B cell (primary cell): ENCODE data around the gene SNX10. TPM values are rescaled to one million over a fixed set of nuclear protein-coding genes. Genes with fewer than 3 reads are reported as not detected.

Experiments used
- ATAC-seq: fragments of 200-7000 bp; cut with Tn5 transposase; one replicate; pipeline ENCODE4 v1.10.0; 2021; ENCODE audit warnings: low read depth, mild to moderate bottlenecking, moderate number of reproducible peaks, moderate library complexity
- CTCF ChIA-PET: fragments of 350-600 bp; sonication (Branson Sonifier 250); formaldehyde crosslinking; loops from one replicate; lab custom pipeline; 2021; ENCODE audit warnings: antibody characterized with exemption, inconsistent platforms; lab: Charles Lee
- POLR2A ChIA-PET: fragments of 350-600 bp; sonication (Branson Sonifier 250); formaldehyde crosslinking; loops from one replicate; lab custom pipeline; 2021; ENCODE audit warnings: antibody characterized with exemption; lab: Charles Lee
- DNase-seq: peaks from one replicate; pipeline ENCODE4 v3.0.0; 2013
- H2AFZ ChIP-seq: 2 replicates; pipeline ENCODE4 v1.6.1; 2012; ENCODE audit warnings: mild to moderate bottlenecking, low read depth, low read length; ENCODE audit not compliant: insufficient read depth, poor library complexity, severe bottlenecking
- H3K27ac ChIP-seq, 2 donors: 1 replicate in 1 of 2; 2 replicates in 1 of 2; pipeline ENCODE4 v1.5.1; 2012 to 2013; ENCODE audit warnings: low read length in 2 of 2, mild to moderate bottlenecking in 2 of 2, moderate library complexity in 1 of 2
- H3K27me3 ChIP-seq, 4 experiments: fragments of 200-600 bp in 1 of 4; sonication (generic) in 1 of 4; replicated peaks in 1 of 4; 1 replicate in 2 of 4; 2 replicates in 2 of 4; pipeline versions ENCODE4 v1.6.1 to v1.7.0; 2013 to 2016; ENCODE audit warnings: low read length in 3 of 4, mild to moderate bottlenecking in 2 of 4, mixed read lengths in 1 of 4, moderate library complexity in 1 of 4; ENCODE audit not compliant: insufficient read depth in 4 of 4, control insufficient read depth in 3 of 4; ENCODE audit errors: control extremely low read depth in 1 of 4
- H3K36me3 ChIP-seq, 2 experiments: replicated peaks in 1 of 2; 1 replicate in 1 of 2; 2 replicates in 1 of 2; pipeline versions ENCODE4 v1.6.1 to v1.7.1; 2013; ENCODE audit warnings: low read length in 1 of 2; ENCODE audit not compliant: insufficient read depth in 2 of 2, control insufficient read depth in 1 of 2; ENCODE audit errors: control extremely low read depth in 1 of 2, extremely low read depth in 1 of 2
- H3K4me1 ChIP-seq, 2 donors: fragments of 200-600 bp in 1 of 2; sonication (generic) in 1 of 2; 1 replicate in 1 of 2; 2 replicates in 1 of 2; pipeline versions ENCODE4 v1.5.1 to v1.6.1; 2013 to 2017; ENCODE audit warnings: low read length in 2 of 2; ENCODE audit not compliant: control insufficient read depth in 2 of 2, insufficient read depth in 2 of 2
- H3K4me2 ChIP-seq: replicated peaks from 2 replicates; pipeline ENCODE3; 2012; ENCODE audit warnings: mild to moderate bottlenecking, low read depth, low read length; ENCODE audit not compliant: poor library complexity, severe bottlenecking
- H3K4me3 ChIP-seq, 5 experiments: fragments of 200-600 bp in 1 of 5; sonication (generic) in 1 of 5; 1 replicate in 3 of 5; 2 replicates in 2 of 5; pipeline versions ENCODE4 v1.5.1 to v1.7.0; 2011 to 2016; ENCODE audit warnings: low read length in 4 of 5, mild to moderate bottlenecking in 4 of 5, low read depth in 2 of 5, control low read depth in 1 of 5, moderate library complexity in 1 of 5; ENCODE audit not compliant: insufficient read depth in 1 of 5; ENCODE audit errors: control extremely low read depth in 1 of 5, extremely low read depth in 1 of 5
- H3K79me2 ChIP-seq: fragments of 200-600 bp; sonication (generic); one replicate; pipeline ENCODE4 v1.6.0; 2016; ENCODE audit warnings: low read length; ENCODE audit not compliant: control insufficient read depth, insufficient read depth
- H3K9ac ChIP-seq: fragments of 200-600 bp; sonication (generic); 2 replicates; pipeline ENCODE4 v1.6.1; 2017; ENCODE audit warnings: mild to moderate bottlenecking, low read length, moderate library complexity
- H3K9me3 ChIP-seq, 3 donors: one replicate each; pipeline versions ENCODE4 v1.6.1 to v1.7.1; 2013; ENCODE audit warnings: low read length in 2 of 3; ENCODE audit not compliant: control insufficient read depth in 2 of 3, insufficient read depth in 1 of 3; ENCODE audit errors: control extremely low read depth in 1 of 3
- H4K20me1 ChIP-seq: 2 replicates; pipeline ENCODE4 v1.6.0; 2012; ENCODE audit warnings: mild to moderate bottlenecking, low read length; ENCODE audit not compliant: insufficient read depth, control insufficient read depth, poor library complexity, severe bottlenecking
- H3K27ac Mint-ChIP-seq: one replicate; pipeline ENCODE4 v1.8.0; 2021; ENCODE audit warnings: mixed read lengths
- H3K27me3 Mint-ChIP-seq: one replicate; pipeline ENCODE4 v1.8.0; 2021; ENCODE audit warnings: mixed read lengths
- H3K4me1 Mint-ChIP-seq: one replicate; pipeline ENCODE4 v1.8.0; 2021; ENCODE audit warnings: mixed read lengths
- H3K4me3 Mint-ChIP-seq: one replicate; pipeline ENCODE4 v1.8.0; 2021; ENCODE audit warnings: mixed read lengths
- H3K9me3 Mint-ChIP-seq: one replicate; pipeline ENCODE4 v1.8.0; 2022; ENCODE audit warnings: mixed read lengths; ENCODE audit not compliant: insufficient read depth
- EZH2 ChIP-seq: IDR thresholded peaks from 2 replicates; pipeline ENCODE4 v1.6.1; 2012; ENCODE audit warnings: borderline replicate concordance, low read depth, mild to moderate bottlenecking, moderate library complexity, low read length; ENCODE audit not compliant: insufficient read depth, poor library complexity, severe bottlenecking
- WGBS: methylation state at CpG from one replicate; pipeline ENCODE4 v1.1.5; 2013; ENCODE audit warnings: missing lambda C conversion rate; ENCODE audit not compliant: insufficient coverage; 5-methylcytosine and 5-hydroxymethylcytosine counted together
- intact Hi-C: fragments of 100-400 bp; cut with micrococcal nuclease; formaldehyde crosslinking; loops from one replicate; pipeline ENCODE4 v1.10.0; 2022
- polyA plus RNA-seq: library from polyadenylated mRNA; depleted of rRNA; stranded (reverse); fragments of >200 nt; gene quantifications from 2 replicates; pipeline ENCODE4 v1.2.3, GENCODE V29; 2012
- total RNA-seq, 2 donors: library from RNA; stranded (reverse); fragments of 120-200 nt in 1 of 2; gene quantifications; 1 replicate in 1 of 2; 2 replicates in 1 of 2; pipeline versions ENCODE4 v1.2.3 to v1.2.4, GENCODE V29; 2013 to 2022
- TF ChIP-seq, protein P1 (sequence below): fragments of 200-600 bp; IDR thresholded peaks from one replicate; pipeline ENCODE4 v1.8.0; 2022; ENCODE audit warnings: antibody characterized with exemption, mild to moderate bottlenecking

The SNX10 gene
- total and polyA plus RNA-seq, 2 donors (not counting 1 experiment from before 2014, with no cell fraction given) = 26.5 to 29.2 TPM

DNA sequence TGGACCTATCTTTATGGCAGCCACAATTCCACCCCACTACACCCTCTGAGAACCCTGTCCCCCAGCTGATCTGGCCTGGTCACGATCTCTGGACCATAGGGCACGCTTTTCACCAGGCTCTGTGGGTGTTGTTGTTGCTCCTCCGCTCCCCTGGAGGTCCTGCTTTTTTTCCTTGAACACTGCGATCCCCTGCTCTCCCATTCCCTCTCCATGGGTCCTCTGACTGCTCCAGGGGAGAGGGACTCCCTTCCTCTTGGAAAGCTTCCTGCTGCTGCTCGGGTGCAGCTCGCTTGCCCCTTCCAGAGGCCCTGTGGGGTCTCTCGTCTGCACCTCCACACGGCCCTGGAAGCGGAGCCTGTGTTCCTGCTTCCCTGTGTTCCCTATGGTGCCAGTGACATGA is 53.5 kb downstream of the SNX10 start:
- CTCF ChIA-PET = interaction anchor here (1.0 to 1.4 kb wide), 2 partner anchors 18 to 20 kb away, joined by 3 read pairs; no protein-coding TSS in a partner anchor
- ATAC-seq (no peak), DNase-seq (no peak)
- TF ChIP-seq EZH2 = no peak
- TF ChIP-seq, protein P1, sequence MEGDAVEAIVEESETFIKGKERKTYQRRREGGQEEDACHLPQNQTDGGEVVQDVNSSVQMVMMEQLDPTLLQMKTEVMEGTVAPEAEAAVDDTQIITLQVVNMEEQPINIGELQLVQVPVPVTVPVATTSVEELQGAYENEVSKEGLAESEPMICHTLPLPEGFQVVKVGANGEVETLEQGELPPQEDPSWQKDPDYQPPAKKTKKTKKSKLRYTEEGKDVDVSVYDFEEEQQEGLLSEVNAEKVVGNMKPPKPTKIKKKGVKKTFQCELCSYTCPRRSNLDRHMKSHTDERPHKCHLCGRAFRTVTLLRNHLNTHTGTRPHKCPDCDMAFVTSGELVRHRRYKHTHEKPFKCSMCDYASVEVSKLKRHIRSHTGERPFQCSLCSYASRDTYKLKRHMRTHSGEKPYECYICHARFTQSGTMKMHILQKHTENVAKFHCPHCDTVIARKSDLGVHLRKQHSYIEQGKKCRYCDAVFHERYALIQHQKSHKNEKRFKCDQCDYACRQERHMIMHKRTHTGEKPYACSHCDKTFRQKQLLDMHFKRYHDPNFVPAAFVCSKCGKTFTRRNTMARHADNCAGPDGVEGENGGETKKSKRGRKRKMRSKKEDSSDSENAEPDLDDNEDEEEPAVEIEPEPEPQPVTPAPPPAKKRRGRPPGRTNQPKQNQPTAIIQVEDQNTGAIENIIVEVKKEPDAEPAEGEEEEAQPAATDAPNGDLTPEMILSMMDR = no peak
- H3K79me2 ChIP-seq = peaks cover 90% of the 10 kb centered on the region
- peaks cover 33% of the 10 kb centered on the region for H4K20me1 ChIP-seq
- H2AFZ ChIP-seq = no peak overlapping the region
- H3K9ac ChIP-seq = no peak overlapping the region
- peaks cover 0 to 65% of the 10 kb centered on the region in 2 experiments for H3K36me3 ChIP-seq
- H3K9me3 ChIP-seq = peaks cover 0 to 2% (median 0%) of the 10 kb centered on the region in 3 donors
- H3K27me3 Mint-ChIP-seq = no peaks in the 10 kb centered on the region
- no peak overlapping the region for H3K4me2 ChIP-seq
- H3K27ac Mint-ChIP-seq = peak overlapping the region; percentile 33
- no peak overlapping the region for H3K27ac ChIP-seq
- H3K4me1 Mint-ChIP-seq = peaks cover 42% of the 10 kb centered on the region
- no peaks in the 10 kb centered on the region for H3K27me3 ChIP-seq
- intact Hi-C loops = no loop called here
- POLR2A ChIA-PET = interaction anchor here (0.6 kb wide), 1 partner anchor 180 kb away, joined by 7 read pairs; no protein-coding TSS in a partner anchor
- no peak overlapping the region for H3K4me3 Mint-ChIP-seq
- no peaks in the 10 kb centered on the region for H3K9me3 Mint-ChIP-seq
- H3K4me3 ChIP-seq = no peak overlapping the region
- H3K4me1 ChIP-seq = peaks cover 11 to 15% of the 10 kb centered on the region in 2 donors
- WGBS = 98% methylated on average over 6 of the region's 9 CpGs

DNA sequence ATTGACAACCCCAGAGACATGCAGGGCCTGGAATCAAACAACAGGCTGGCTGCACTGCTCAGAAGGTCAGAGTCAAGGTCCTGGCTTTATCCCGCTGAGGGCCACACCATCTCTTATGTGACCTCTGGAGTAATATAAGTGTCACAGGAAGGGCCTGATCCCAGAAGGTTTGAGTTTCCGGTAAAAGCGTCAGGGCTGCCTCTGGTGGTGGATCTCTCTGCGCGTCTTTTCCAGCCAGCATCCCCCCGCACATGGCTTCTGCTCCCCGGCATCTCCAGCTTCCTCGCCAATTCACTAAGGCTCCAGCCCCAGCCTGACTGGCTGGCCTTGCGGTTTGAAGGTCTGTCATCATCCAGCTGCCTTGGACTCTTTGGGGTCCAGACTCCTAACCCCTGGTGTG is 54.2 kb downstream of the SNX10 start:
- WGBS = 97% methylated on average over 5 of the region's 9 CpGs
- no peak for ATAC-seq
- Histone ChIP-seq H3K4me2 (no peak overlapping the region), H3K4me3 (no peak overlapping the region), H2AFZ (no peak overlapping the region), H3K27ac (no peak overlapping the region), H3K9ac (no peak overlapping the region), H3K9me3 (peaks cover 0 to 1% (median 0%) of the 10 kb centered on the region in 3 donors), H3K79me2 (peaks cover 83% of the 10 kb centered on the region), H3K4me1 (peaks cover 4 to 9% of the 10 kb centered on the region in 2 donors), H3K36me3 (peaks cover 0 to 65% of the 10 kb centered on the region in 2 experiments), H4K20me1 (peaks cover 33% of the 10 kb centered on the region), H3K27me3 (no peaks in the 10 kb centered on the region)
- no peaks in the 10 kb centered on the region for H3K27me3 Mint-ChIP-seq
- H3K4me3 Mint-ChIP-seq = no peak overlapping the region
- TF ChIP-seq, protein P1 = no peak
- TF ChIP-seq EZH2 = no peak
- CTCF ChIA-PET = interaction anchor here (1.0 to 1.2 kb wide), 2 partner anchors 19 to 25 kb away, joined by 3 read pairs; no protein-coding TSS in a partner anchor
- peaks cover 38% of the 10 kb centered on the region for H3K4me1 Mint-ChIP-seq
- no peak for DNase-seq
- H3K9me3 Mint-ChIP-seq = no peaks in the 10 kb centered on the region
- intact Hi-C loops = no loop called here
- POLR2A ChIA-PET = interaction anchor here (0.5 to 0.6 kb wide), 2 partner anchors 116 to 180 kb away, joined by 3 to 7 read pairs; no protein-coding TSS in a partner anchor
- H3K27ac Mint-ChIP-seq = no peak overlapping the region
